ENCODE measurements around the gene MLST8.
"Not testable (repeated sequence)": the region's sequence is repeated elsewhere in the genome, so short reads cannot be mapped to it uniquely, and the experiment has no call there.

The MLST8 gene

GRCh38 chr16:2238838-2239675, 33.8 kb downstream of the MLST8 start (continued):
- TF ChIP-seq ZNF548 (tag by site-specific recombination; IDR thresholded peaks at IDR 0.05) (no peak), ZNF585B (tag by site-specific recombination; IDR thresholded peaks at IDR 0.05) (no peak), SP2 (tag by site-specific recombination; IDR thresholded peaks at IDR 0.05) (peak; percentile 24; the same call in 1 of the 2 replicates), PRDM2 (tag by site-specific recombination; IDR thresholded peaks at IDR 0.05; ENCODE audit: borderline replicate concordance) (no peak), ZNF629 (tag by site-specific recombination; IDR thresholded peaks at IDR 0.05) (no peak), ZIC2 (tag by site-specific recombination; IDR thresholded peaks at IDR 0.05) (no peak), ZBTB17 (tag by site-specific recombination; IDR thresholded peaks at IDR 0.05) (no peak), IKZF3 (tag by site-specific recombination; IDR thresholded peaks at IDR 0.05) (0 out of 2 replicates have a peak, but pooled peaks have one; percentile 12)

GRCh38 chr16:2240331-2240730, 35.1 kb downstream of the MLST8 start:
- TF ChIP-seq KLF1 (tag by site-specific recombination; IDR thresholded peaks at IDR 0.05), result peak; percentile 47
- H3K4me3 ChIP-seq (ENCODE audit: low read depth, low read length); H3K27ac ChIP-seq (ENCODE audit: extremely low read depth, low read depth, low read length); H3K9me3 ChIP-seq (ENCODE audit: control insufficient read depth, insufficient read depth, low read depth, low read length); CTCF ChIA-PET; H3K4me1 ChIP-seq (ENCODE audit: control insufficient read depth, insufficient read depth, low read length): not testable (repeated sequence)
- POLR2A ChIA-PET, result interaction anchor here (5.3 kb wide), 1 partner anchor 11 kb away, joined by 48 read pairs; the partner anchor contains the start of gene ECI1
- peaks cover 3 to 50% of the 10 kb centered on the region in 2 experiments; a peak in 2 of 3 replicates for H3K36me3 ChIP-seq (ENCODE audit: control insufficient read depth in 2 of 2, insufficient read depth in 1 of 2, low read length in 2 of 2)

- H3K27ac ChIP-seq (ENCODE audit: extremely low read depth, low read depth, low read length), result no peak overlapping the region; the same call in 1 of the 2 replicates
- peaks cover 9 to 62% of the 10 kb centered on the region in 2 experiments; a peak in 2 of 3 replicates for H3K36me3 ChIP-seq (ENCODE audit: control insufficient read depth in 2 of 2, insufficient read depth in 1 of 2, low read length in 2 of 2)
- no peaks in the 10 kb centered on the region for H3K4me1 ChIP-seq (ENCODE audit: control insufficient read depth, insufficient read depth, low read length)
- H3K9me3 ChIP-seq (ENCODE audit: control insufficient read depth, insufficient read depth, low read depth, low read length), result no peaks in the 10 kb centered on the region
- ChIA-PET POLR2A (interaction anchor here (1.9 to 2.2 kb wide), 2 partner anchors 8 to 9 kb away, joined by 7 read pairs; partner anchors contain the start of gene ECI1), CTCF (no interaction called here)
- H3K4me3 ChIP-seq (ENCODE audit: low read depth, low read length), result no peak overlapping the region
- TF ChIP-seq KLF1 (tag by site-specific recombination; IDR thresholded peaks at IDR 0.05) (peak; percentile 26; the same call in 1 of the 2 replicates), ZBTB7A (tag by site-specific recombination; IDR thresholded peaks at IDR 0.05; ENCODE audit: low read depth) (no peak), ZNF416 (tag by site-specific recombination; IDR thresholded peaks at IDR 0.05) (no peak), ZNF645 (tag by site-specific recombination; IDR thresholded peaks at IDR 0.05) (no peak), ZNF311 (tag by site-specific recombination; IDR thresholded peaks at IDR 0.05; ENCODE audit: borderline replicate concordance) (no peak), ZNF513 (tag by site-specific recombination; IDR thresholded peaks at IDR 0.05) (no peak), ZNF138 (tag by site-specific recombination; IDR thresholded peaks at IDR 0.05; ENCODE audit: borderline replicate concordance) (no peak), ZNF175 (tag by site-specific recombination; IDR thresholded peaks at IDR 0.05) (no peak), ZFHX2 (tag by site-specific recombination; conservative IDR thresholded peaks at IDR 0.05) (peak; percentile 28; the same call in 1 of the 2 replicates), KLF9 (tag by site-specific recombination; IDR thresholded peaks at IDR 0.05; ENCODE audit: low read depth) (peak; percentile 66), AEBP2 (tag by site-specific recombination; IDR thresholded peaks at IDR 0.05; ENCODE audit: borderline replicate concordance) (no peak), ZSCAN4 (tag by site-specific recombination; IDR thresholded peaks at IDR 0.05) (no peak), ZNF366 (tag by site-specific recombination; conservative IDR thresholded peaks at IDR 0.05) (no peak)
Measured at GRCh38 chr16:2242598-2242997, 37.3 kb downstream of the MLST8 start.

All from HEK293 (cell line).